WTC11 (cell line): ENCODE results near the gene STUB1. TPM values are rescaled to one million over a fixed set of nuclear protein-coding genes. Genes with fewer than 3 reads are reported as not detected.

Experiments used
- ATAC-seq: fragments of 200-7000 bp; cut with Tn5 transposase; 2 replicates; pipeline ENCODE4 v1.10.0; 2021; ENCODE audit warnings: mild to moderate bottlenecking, moderate library complexity
- CTCF ChIA-PET: fragments of 300-600 bp; sonication (Branson Sonifier 250); formaldehyde crosslinking; loops from one replicate; lab custom pipeline; 2021; ENCODE audit warnings: antibody characterized with exemption; lab: Charles Lee
- POLR2A ChIA-PET: fragments of 350-600 bp; sonication (Branson Sonifier 250); formaldehyde crosslinking; loops from one replicate; lab custom pipeline; 2021; ENCODE audit warnings: antibody characterized with exemption; lab: Charles Lee
- DNase-seq: peaks from one replicate; pipeline ENCODE4 v3.0.0; 2021; ENCODE audit warnings: low spot score
- H3K27ac Mint-ChIP-seq: 2 replicates; pipeline ENCODE4 v1.8.0; 2021; ENCODE audit warnings: mixed read lengths
- H3K27me3 Mint-ChIP-seq: 2 replicates; pipeline ENCODE4 v1.8.0; 2021; ENCODE audit warnings: low read depth, mild to moderate bottlenecking, moderate library complexity, mixed read lengths
- H3K36me3 Mint-ChIP-seq: 2 replicates; pipeline ENCODE4 v1.8.0; 2021; ENCODE audit warnings: mixed read lengths
- H3K4me1 Mint-ChIP-seq: 2 replicates; pipeline ENCODE4 v1.8.0; 2022; ENCODE audit warnings: mixed read lengths
- H3K4me3 Mint-ChIP-seq: 2 replicates; pipeline ENCODE4 v1.8.0; 2021; ENCODE audit warnings: mild to moderate bottlenecking, moderate library complexity, mixed read lengths
- H3K9me3 Mint-ChIP-seq: 2 replicates; pipeline ENCODE4 v1.8.0; 2021; ENCODE audit warnings: mixed read lengths
- ATF1 ChIP-seq: sonication (generic); formaldehyde crosslinking; IDR thresholded peaks from 2 replicates; pipeline ENCODE4 v1.8.1; 2023; ENCODE audit warnings: mild to moderate bottlenecking, moderate library complexity, missing genetic modification reagents
- CTCF ChIP-seq: fragments of 200-600 bp; IDR thresholded peaks from 2 replicates; pipeline ENCODE4 v1.8.0; 2022; ENCODE audit warnings: antibody characterized with exemption
- EMX1 ChIP-seq: fragments of 250-450 bp; sonication (Bioruptor Pico); IDR thresholded peaks from 2 replicates; pipeline ENCODE4 v1.8.0; 2021; ENCODE audit warnings: mild to moderate bottlenecking
- GABPB1 ChIP-seq: sonication (generic); formaldehyde crosslinking; IDR thresholded peaks from 2 replicates; pipeline ENCODE4 v1.8.1; 2023; ENCODE audit warnings: mild to moderate bottlenecking, missing genetic modification reagents
- HMGXB4 ChIP-seq: sonication (generic); formaldehyde crosslinking; IDR thresholded peaks from 2 replicates; pipeline ENCODE4 v1.8.1; 2023; ENCODE audit warnings: mild to moderate bottlenecking, moderate library complexity, missing genetic modification reagents
- JAZF1 ChIP-seq: fragments of 250-450 bp; sonication (Bioruptor Pico); IDR thresholded peaks from 2 replicates; pipeline ENCODE4 v1.9.0; 2021; ENCODE audit warnings: moderate library complexity, mild to moderate bottlenecking, inconsistent platforms
- JUN ChIP-seq: sonication (generic); formaldehyde crosslinking; IDR thresholded peaks from 2 replicates; pipeline ENCODE4 v1.8.0; 2023; ENCODE audit warnings: mild to moderate bottlenecking, missing genetic modification reagents
- KAT7 ChIP-seq: sonication (generic); formaldehyde crosslinking; IDR thresholded peaks from 2 replicates; pipeline ENCODE4 v1.8.1; 2023; ENCODE audit warnings: missing genetic modification reagents, mild to moderate bottlenecking, borderline replicate concordance
- PRDM15 ChIP-seq: sonication (generic); formaldehyde crosslinking; IDR thresholded peaks from 2 replicates; pipeline ENCODE4 v1.8.0; 2022; ENCODE audit warnings: missing genetic modification reagents
- SMAD3 ChIP-seq: sonication (generic); formaldehyde crosslinking; IDR thresholded peaks from 2 replicates; pipeline ENCODE4 v1.8.0; 2022; ENCODE audit warnings: missing genetic modification reagents, mild to moderate bottlenecking, borderline replicate concordance
- SOX15 ChIP-seq: fragments of 250-450 bp; sonication (Bioruptor Pico); IDR thresholded peaks from 2 replicates; pipeline ENCODE4 v1.9.0; 2021; ENCODE audit warnings: mild to moderate bottlenecking
- SP1 ChIP-seq: sonication (generic); formaldehyde crosslinking; conservative IDR thresholded peaks from 2 replicates; pipeline ENCODE4 v1.8.1; 2022; ENCODE audit warnings: missing genetic modification reagents
- STAT6 ChIP-seq: sonication (generic); formaldehyde crosslinking; conservative IDR thresholded peaks from 2 replicates; pipeline ENCODE4 v1.8.1; 2023; ENCODE audit warnings: mild to moderate bottlenecking, low read depth, missing genetic modification reagents, moderate library complexity
- TCF7 ChIP-seq: sonication (generic); formaldehyde crosslinking; IDR thresholded peaks from 2 replicates; pipeline ENCODE4 v1.8.0; 2022; ENCODE audit warnings: mild to moderate bottlenecking, low read depth, missing genetic modification reagents, moderate library complexity
- total RNA-seq: library from RNA; stranded (reverse); gene quantifications from 3 replicates; pipeline ENCODE4 v1.2.3, GENCODE V29; 2021
- TF ChIP-seq, protein P1 (sequence below): sonication (generic); formaldehyde crosslinking; IDR thresholded peaks from 2 replicates; pipeline ENCODE4 v1.8.1; 2022; ENCODE audit warnings: mild to moderate bottlenecking, missing genetic modification reagents, moderate library complexity, borderline replicate concordance
- TF ChIP-seq, protein P2 (sequence below): sonication (generic); formaldehyde crosslinking; IDR thresholded peaks from 2 replicates; pipeline ENCODE4 v1.8.0; 2022; ENCODE audit warnings: mild to moderate bottlenecking, missing genetic modification reagents
- TF ChIP-seq, protein P3 (sequence below): sonication (generic); formaldehyde crosslinking; IDR thresholded peaks from 2 replicates; pipeline ENCODE4 v1.8.0; 2022; ENCODE audit warnings: mild to moderate bottlenecking, missing genetic modification reagents
- TF ChIP-seq, protein P4 (sequence below): sonication (generic); formaldehyde crosslinking; IDR thresholded peaks from 2 replicates; pipeline ENCODE4 v1.8.1; 2023; ENCODE audit warnings: mild to moderate bottlenecking, missing genetic modification reagents

Gene STUB1
- total RNA-seq, 1 experiment from 2014 or later = 88.2 TPM

DNA sequence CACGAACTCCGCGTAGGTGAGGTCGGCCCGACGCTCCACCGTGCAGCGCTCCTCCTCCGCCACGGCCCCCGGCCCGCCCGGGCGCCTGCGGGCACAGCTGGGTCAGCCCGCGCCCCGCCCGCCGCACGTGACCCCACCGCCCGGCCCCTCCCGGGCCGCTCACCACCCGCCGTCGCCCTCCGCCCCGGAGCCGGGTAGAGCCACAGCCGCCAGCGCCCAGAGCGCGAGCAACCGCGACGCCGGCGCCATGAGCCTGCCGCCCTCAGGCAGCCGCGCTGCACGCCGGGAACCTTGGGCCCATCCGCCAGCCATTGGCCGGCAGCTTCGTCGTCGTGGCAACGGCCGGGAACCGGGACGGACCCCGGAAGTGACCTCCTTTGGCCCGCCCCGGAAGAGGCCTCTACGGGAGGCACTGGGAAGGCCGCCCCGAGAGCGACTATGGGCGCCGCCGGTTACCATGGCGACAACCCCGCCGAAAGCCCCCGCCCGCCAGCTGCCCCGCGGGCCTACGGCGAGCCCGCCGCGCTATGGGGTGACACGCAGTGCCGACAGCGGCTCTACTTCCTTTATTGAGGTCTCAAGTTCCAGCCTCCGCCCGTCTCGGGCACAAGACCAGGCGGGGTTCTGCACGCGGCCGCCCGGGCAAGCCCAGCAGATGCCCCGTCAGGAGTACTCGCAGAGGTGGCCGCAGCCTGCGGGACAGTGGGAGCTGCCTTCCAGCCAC is 4.0 kb downstream of the STUB1 start, which contains the start of gene JMJD8 (continued):
- TF ChIP-seq, protein P1, sequence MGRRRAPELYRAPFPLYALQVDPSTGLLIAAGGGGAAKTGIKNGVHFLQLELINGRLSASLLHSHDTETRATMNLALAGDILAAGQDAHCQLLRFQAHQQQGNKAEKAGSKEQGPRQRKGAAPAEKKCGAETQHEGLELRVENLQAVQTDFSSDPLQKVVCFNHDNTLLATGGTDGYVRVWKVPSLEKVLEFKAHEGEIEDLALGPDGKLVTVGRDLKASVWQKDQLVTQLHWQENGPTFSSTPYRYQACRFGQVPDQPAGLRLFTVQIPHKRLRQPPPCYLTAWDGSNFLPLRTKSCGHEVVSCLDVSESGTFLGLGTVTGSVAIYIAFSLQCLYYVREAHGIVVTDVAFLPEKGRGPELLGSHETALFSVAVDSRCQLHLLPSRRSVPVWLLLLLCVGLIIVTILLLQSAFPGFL (CRISPR knock-in tag) = no peak
- no peak for TF ChIP-seq PRDM15
- no peak; the same call in 1 of the 2 replicates for TF ChIP-seq HMGXB4
- TF ChIP-seq SOX15 = no peak
- TF ChIP-seq KAT7 (CRISPR knock-in tag) = no peak
- no peak; the same call in 1 of the 2 replicates for TF ChIP-seq GABPB1 (CRISPR knock-in tag)
- peak; percentile 83 for TF ChIP-seq SP1 (CRISPR knock-in tag)
- TF ChIP-seq TCF7 (CRISPR knock-in tag) = no peak; the same call in 1 of the 2 replicates
- no peak for TF ChIP-seq JAZF1
- TF ChIP-seq CTCF = no peak
- no peak; the same call in 1 of the 2 replicates for TF ChIP-seq JUN
- peak; percentile 77 for TF ChIP-seq EMX1 (CRISPR knock-in tag)

DNA sequence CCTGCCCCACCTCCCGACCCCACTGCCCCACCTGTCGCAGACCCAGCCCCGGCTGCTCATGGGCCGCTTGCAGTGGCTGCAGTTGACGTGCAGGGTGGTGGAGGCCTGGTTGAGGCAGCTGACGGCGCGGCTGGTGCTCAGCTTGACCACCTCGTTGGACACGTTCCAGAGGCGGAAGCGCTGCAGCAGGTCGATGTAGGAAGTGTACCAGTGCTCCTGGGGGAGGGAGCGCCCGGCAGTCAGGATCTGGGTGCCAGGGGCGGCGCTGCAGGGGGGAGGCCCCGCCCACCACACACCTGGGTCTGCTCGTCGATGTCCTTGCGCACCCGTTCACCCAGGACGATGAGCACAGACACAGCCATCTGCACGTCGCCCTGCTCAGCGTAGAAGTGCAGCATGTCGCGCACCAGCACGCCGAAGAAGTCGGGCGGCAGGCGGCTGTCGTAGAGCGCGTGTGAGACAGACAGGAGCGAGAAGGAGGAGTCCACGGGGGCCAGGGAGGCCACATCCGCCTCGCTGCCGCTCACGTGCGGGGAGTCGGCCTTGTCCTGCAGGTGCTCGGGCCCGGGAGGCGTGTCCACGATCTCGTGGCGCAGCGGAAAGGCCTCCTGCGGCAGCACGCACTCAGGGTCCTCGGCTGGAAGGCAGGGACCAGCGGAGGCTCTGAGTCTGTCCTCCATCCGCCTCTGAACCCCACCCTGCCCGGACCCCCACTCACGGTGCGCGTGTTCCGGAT is 4.9 kb downstream of the STUB1 start:
- DNase-seq (no peak), ATAC-seq (no peak)
- H3K27me3 Mint-ChIP-seq = no peaks in the 10 kb centered on the region
- H3K4me3 Mint-ChIP-seq = no peak overlapping the region
- no peaks in the 10 kb centered on the region for H3K9me3 Mint-ChIP-seq
- peaks cover 25% of the 10 kb centered on the region for H3K36me3 Mint-ChIP-seq
- H3K27ac Mint-ChIP-seq = no peak overlapping the region
- ChIA-PET CTCF (interaction anchor here (0.6 to 1.7 kb wide), 5 partner anchors 10 to 110 kb away, joined by 3 to 8 read pairs (median 3); partner anchors contain the start of gene RHBDL1), POLR2A (interaction anchor here (1.6 kb wide), 1 partner anchor 10 kb away, joined by 6 read pairs; no protein-coding TSS in a partner anchor)
- H3K4me1 Mint-ChIP-seq = peaks cover 20% of the 10 kb centered on the region
- TF ChIP-seq SMAD3 (CRISPR knock-in tag) (no peak), ATF1 (CRISPR knock-in tag) (no peak), STAT6 (no peak)
- TF ChIP-seq, protein P2, sequence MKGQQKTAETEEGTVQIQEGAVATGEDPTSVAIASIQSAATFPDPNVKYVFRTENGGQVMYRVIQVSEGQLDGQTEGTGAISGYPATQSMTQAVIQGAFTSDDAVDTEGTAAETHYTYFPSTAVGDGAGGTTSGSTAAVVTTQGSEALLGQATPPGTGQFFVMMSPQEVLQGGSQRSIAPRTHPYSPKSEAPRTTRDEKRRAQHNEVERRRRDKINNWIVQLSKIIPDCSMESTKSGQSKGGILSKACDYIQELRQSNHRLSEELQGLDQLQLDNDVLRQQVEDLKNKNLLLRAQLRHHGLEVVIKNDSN (CRISPR knock-in tag) = no peak
- TF ChIP-seq, protein P3, sequence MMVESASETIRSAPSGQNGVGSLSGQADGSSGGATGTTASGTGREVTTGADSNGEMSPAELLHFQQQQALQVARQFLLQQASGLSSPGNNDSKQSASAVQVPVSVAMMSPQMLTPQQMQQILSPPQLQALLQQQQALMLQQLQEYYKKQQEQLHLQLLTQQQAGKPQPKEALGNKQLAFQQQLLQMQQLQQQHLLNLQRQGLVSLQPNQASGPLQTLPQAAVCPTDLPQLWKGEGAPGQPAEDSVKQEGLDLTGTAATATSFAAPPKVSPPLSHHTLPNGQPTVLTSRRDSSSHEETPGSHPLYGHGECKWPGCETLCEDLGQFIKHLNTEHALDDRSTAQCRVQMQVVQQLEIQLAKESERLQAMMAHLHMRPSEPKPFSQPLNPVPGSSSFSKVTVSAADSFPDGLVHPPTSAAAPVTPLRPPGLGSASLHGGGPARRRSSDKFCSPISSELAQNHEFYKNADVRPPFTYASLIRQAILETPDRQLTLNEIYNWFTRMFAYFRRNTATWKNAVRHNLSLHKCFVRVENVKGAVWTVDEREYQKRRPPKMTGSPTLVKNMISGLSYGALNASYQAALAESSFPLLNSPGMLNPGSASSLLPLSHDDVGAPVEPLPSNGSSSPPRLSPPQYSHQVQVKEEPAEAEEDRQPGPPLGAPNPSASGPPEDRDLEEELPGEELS (CRISPR knock-in tag) = no peak
- TF ChIP-seq, protein P4, sequence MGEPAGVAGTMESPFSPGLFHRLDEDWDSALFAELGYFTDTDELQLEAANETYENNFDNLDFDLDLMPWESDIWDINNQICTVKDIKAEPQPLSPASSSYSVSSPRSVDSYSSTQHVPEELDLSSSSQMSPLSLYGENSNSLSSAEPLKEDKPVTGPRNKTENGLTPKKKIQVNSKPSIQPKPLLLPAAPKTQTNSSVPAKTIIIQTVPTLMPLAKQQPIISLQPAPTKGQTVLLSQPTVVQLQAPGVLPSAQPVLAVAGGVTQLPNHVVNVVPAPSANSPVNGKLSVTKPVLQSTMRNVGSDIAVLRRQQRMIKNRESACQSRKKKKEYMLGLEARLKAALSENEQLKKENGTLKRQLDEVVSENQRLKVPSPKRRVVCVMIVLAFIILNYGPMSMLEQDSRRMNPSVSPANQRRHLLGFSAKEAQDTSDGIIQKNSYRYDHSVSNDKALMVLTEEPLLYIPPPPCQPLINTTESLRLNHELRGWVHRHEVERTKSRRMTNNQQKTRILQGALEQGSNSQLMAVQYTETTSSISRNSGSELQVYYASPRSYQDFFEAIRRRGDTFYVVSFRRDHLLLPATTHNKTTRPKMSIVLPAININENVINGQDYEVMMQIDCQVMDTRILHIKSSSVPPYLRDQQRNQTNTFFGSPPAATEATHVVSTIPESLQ (CRISPR knock-in tag) = no peak
